Measurements from ENCODE around the gene LIPE.

LIPE gene

DNA sequence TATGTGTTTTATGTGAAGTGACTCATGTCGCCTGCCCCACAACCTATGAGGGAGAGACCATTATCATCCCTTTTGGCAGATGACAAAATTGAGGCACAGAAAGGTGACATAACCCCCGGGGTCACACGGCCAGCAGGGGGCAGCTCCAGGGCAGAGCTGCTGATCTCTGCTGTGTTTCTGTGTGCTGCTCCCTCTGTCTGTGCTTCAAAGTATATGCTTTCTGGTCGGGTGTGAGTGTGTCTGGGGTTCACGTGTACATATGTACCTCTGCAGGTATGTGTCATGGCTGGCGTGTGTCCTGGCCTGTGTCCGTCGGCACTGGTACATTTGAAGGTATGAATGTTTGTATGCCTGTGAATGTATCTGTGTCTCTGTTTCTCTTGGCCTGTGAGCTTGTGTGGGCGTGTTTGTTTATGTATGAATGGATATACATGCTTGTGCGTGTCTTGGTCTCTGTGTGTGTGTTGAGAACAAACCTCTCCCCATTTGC lies 7.1 kb downstream of the LIPE start:
- no peak overlapping the region for H3K4me3 ChIP-seq (ENCODE audit: low read depth, low read length)
- no peak overlapping the region for H3K27ac ChIP-seq
- no peaks in the 10 kb centered on the region for H3K9me3 ChIP-seq (ENCODE audit: control insufficient read depth, low read length)
- TF ChIP-seq, protein P1, sequence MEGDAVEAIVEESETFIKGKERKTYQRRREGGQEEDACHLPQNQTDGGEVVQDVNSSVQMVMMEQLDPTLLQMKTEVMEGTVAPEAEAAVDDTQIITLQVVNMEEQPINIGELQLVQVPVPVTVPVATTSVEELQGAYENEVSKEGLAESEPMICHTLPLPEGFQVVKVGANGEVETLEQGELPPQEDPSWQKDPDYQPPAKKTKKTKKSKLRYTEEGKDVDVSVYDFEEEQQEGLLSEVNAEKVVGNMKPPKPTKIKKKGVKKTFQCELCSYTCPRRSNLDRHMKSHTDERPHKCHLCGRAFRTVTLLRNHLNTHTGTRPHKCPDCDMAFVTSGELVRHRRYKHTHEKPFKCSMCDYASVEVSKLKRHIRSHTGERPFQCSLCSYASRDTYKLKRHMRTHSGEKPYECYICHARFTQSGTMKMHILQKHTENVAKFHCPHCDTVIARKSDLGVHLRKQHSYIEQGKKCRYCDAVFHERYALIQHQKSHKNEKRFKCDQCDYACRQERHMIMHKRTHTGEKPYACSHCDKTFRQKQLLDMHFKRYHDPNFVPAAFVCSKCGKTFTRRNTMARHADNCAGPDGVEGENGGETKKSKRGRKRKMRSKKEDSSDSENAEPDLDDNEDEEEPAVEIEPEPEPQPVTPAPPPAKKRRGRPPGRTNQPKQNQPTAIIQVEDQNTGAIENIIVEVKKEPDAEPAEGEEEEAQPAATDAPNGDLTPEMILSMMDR (IDR thresholded peaks at IDR 0.05) = peak; percentile 43
- no peak overlapping the region for H2AFZ ChIP-seq
- H3K9ac ChIP-seq = no peak overlapping the region
- no peak overlapping the region for H3K4me2 ChIP-seq (ENCODE audit: low read length)
- peaks cover 5% of the 10 kb centered on the region for H3K79me2 ChIP-seq
- H3K36me3 ChIP-seq (ENCODE audit: control insufficient read depth, insufficient read depth, low read length) = no peaks in the 10 kb centered on the region
- peaks cover 10% of the 10 kb centered on the region for H3K4me1 ChIP-seq
- no peaks in the 10 kb centered on the region for H3K27me3 ChIP-seq (ENCODE audit: control insufficient read depth, insufficient read depth, low read length)

DNA sequence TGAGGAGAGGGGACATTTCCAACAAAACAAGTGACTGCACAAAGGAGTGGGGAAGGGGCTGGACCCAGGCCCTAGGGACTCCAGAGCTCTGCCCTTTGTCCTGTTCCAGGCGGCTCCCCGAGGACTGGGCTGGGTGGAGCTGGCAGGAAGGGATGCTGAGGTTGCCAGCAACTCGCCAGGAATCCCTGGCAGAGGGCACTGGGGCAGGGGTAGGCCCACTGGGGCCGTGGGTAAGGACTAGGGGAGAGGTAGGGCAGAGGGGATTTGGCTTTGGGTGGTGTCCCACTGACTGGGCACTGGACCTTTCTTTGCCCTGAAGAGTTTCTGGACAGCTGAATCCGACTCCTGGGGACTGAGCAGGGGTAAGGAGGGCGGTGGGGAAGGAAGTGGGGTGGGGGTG lies 7.9 kb downstream of the LIPE start:
- Histone ChIP-seq H3K27ac (no peak overlapping the region), H3K27me3 (ENCODE audit: control insufficient read depth, insufficient read depth, low read length) (no peaks in the 10 kb centered on the region), H3K36me3 (ENCODE audit: control insufficient read depth, insufficient read depth, low read length) (no peaks in the 10 kb centered on the region), H3K9ac (no peak overlapping the region), H3K4me1 (peaks cover 10% of the 10 kb centered on the region), H3K79me2 (peaks cover 5% of the 10 kb centered on the region), H3K4me3 (ENCODE audit: low read depth, low read length) (no peak overlapping the region), H3K4me2 (ENCODE audit: low read length) (no peak overlapping the region), H2AFZ (no peak overlapping the region), H3K9me3 (ENCODE audit: control insufficient read depth, low read length) (no peaks in the 10 kb centered on the region)
- TF ChIP-seq, protein P1 (IDR thresholded peaks at IDR 0.05) = no peak

DNA sequence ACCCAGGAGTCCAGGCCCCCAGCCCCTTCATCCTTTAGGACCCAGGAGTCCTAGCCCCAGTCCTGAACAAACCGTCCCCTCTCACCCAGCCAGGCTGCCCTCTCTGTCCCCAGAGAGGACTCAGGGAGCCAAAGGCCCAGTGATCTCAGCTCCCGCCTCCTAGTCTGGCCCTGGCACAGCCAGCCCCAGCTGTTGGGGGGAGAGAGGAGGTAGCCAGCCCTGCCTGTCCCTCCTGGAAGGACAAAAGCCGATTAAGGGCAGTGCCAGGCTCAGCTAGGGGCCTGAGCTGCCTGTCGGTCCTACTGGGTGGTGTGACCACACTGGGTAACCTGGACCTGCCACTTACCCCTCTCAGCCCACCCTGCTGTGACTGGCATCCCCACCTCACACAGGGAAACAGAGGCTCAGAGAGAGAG lies 14.5 kb downstream of the LIPE start:
- TF ChIP-seq, protein P1 (IDR thresholded peaks at IDR 0.05) = no peak
- no peaks in the 10 kb centered on the region for H3K27me3 ChIP-seq (ENCODE audit: control insufficient read depth, insufficient read depth, low read length)
- no peaks in the 10 kb centered on the region for H3K9me3 ChIP-seq (ENCODE audit: control insufficient read depth, low read length)
- no peak overlapping the region for H3K4me2 ChIP-seq (ENCODE audit: low read length)
- no peak overlapping the region for H2AFZ ChIP-seq
- no peak overlapping the region for H3K9ac ChIP-seq
- no peaks in the 10 kb centered on the region for H3K79me2 ChIP-seq
- H3K4me1 ChIP-seq = peaks cover 16% of the 10 kb centered on the region
- no peaks in the 10 kb centered on the region for H3K36me3 ChIP-seq (ENCODE audit: control insufficient read depth, insufficient read depth, low read length)
- no peak overlapping the region for H3K27ac ChIP-seq
- H3K4me3 ChIP-seq (ENCODE audit: low read depth, low read length) = no peak overlapping the region

DNA sequence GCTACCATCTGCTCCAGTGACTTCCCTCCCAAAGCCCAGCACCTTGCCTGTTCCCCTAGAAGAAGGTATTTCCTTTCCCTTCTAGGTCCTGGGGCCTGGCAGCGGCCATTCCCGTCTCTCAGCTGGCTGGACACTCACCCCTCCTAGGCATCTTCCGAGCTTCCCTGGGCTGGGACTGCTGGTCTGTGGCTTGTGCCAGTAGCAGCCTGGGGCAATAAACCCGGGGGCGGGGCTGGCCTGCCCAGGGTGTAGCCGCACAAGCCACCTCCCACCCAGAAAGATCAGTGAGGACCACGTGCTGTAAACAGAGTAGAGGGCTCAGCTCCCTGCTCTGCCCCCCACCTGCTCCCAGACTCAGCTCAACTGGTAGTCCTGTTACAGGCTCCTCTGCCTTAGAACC lies 15.0 kb downstream of the LIPE start:
- TF ChIP-seq, protein P1 (IDR thresholded peaks at IDR 0.05) = no peak
- no peak overlapping the region for H3K4me3 ChIP-seq (ENCODE audit: low read depth, low read length)
- H3K4me2 ChIP-seq (ENCODE audit: low read length) = no peak overlapping the region
- peaks cover 16% of the 10 kb centered on the region for H3K4me1 ChIP-seq
- no peaks in the 10 kb centered on the region for H3K27me3 ChIP-seq (ENCODE audit: control insufficient read depth, insufficient read depth, low read length)
- H3K36me3 ChIP-seq (ENCODE audit: control insufficient read depth, insufficient read depth, low read length) = no peaks in the 10 kb centered on the region
- H2AFZ ChIP-seq = no peak overlapping the region
- no peak overlapping the region for H3K9ac ChIP-seq
- no peak overlapping the region for H3K27ac ChIP-seq
- H3K9me3 ChIP-seq (ENCODE audit: control insufficient read depth, low read length) = no peaks in the 10 kb centered on the region
- H3K79me2 ChIP-seq = no peaks in the 10 kb centered on the region

DNA sequence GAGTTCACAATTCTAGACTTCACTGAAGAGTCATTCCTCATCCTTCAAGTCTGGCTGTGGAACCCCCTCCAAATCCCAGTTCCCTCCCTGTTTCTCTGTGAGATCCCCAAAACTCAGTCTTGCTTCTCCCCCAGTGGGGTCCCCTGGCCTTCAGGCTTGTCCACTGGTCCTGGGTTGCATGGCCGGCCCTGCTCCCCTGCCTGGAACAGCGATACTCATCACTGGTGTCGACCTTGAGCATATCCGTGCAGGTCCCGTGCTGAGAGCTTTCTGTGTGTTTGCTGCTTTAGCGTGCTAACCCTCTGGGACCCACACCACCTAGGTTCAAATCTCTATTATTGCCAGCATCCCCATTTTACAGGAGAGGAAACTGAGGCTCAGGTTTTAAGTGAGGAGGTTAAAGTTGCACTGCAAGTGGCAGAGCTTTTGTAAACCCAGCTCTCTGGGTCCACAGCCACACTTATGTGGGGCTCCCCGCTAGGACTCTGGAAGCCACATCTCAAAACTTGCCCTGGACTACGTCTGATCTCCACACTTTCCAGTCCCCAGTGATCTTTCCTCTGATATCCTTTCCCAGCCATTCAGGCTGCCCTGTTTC lies 15.5 kb downstream of the LIPE start:
- Histone ChIP-seq H3K79me2 (no peaks in the 10 kb centered on the region), H3K36me3 (ENCODE audit: control insufficient read depth, insufficient read depth, low read length) (no peaks in the 10 kb centered on the region), H3K9me3 (ENCODE audit: control insufficient read depth, low read length) (no peaks in the 10 kb centered on the region), H3K4me3 (ENCODE audit: low read depth, low read length) (no peak overlapping the region), H3K27ac (no peak overlapping the region), H3K27me3 (ENCODE audit: control insufficient read depth, insufficient read depth, low read length) (no peaks in the 10 kb centered on the region), H3K9ac (no peak overlapping the region), H3K4me2 (ENCODE audit: low read length) (no peak overlapping the region), H2AFZ (no peak overlapping the region), H3K4me1 (peaks cover 16% of the 10 kb centered on the region)
- TF ChIP-seq, protein P1 (IDR thresholded peaks at IDR 0.05) = no peak
